Activated CD4-positive, alpha-beta T cell treated with anti-CD3 and anti-CD28 coated beads, Interleukin-2, amount 50 U/mL, for 48 hours (primary cell): ENCODE measurements around the gene HMGCL.
"Not testable (repeated sequence)": the region's sequence is repeated elsewhere in the genome, so short reads cannot be mapped to it uniquely, and the experiment has no call there.

Experiments
- DNase-seq, 2 experiments: peaks; one replicate each; pipeline ENCODE4 v3.0.0-alpha.2; 2020

HMGCL gene

DNA sequence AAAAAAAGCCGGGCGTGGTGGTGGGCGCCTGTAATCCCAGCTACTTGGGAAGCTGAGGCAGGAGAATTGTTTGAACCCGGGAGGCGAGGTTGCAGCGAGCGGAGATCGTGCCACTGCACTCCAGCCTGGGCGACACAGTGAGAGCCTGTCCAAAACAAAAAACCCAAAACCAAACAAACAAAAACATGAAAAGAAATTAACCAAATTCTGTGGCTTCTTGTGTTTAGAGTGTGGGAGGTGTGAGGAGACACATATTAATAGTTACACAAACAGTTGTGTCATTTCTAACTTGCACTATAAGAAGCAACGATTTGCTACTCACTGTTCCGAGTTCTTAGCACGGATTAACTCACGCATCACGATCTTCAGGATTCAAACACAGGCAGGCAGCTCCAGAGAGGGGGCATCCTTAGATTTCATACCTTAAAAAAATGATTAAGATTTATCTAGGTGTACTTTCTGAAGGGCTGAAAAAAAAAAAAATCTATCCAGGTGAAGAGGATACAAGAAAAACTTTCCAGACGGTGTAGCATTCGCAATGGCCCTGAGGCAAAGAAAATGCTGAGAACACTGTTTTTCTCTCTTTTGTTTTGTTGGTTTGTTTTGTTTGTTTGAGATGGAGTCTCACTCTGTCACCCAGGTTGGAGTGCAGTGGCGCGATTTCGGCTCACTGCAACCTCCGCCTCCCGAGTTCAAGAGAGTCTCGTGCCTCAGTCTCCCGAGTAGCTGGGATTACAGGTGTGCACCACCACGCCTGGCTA lies 713 bp upstream of the HMGCL start:
- DNase-seq, result no peak

DNA sequence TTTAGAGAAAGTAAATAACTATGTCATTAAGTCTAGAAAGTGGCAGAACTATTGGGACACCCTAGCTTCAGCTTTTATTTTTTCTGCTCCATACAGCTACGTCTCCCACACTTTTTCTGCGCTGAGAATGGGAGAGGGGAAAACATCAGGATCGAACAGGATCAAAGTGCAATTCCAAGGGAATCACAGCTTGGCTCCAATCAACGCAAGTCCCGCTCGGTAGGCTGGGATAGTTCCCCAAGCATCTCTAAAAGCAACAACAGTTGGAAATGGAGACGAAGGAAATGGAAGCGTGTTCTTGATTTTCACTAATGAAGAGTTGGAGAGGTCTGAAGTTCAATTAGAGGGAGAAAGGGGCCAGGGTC lies 536 bp downstream of the HMGCL start:
- no peak for DNase-seq

DNA sequence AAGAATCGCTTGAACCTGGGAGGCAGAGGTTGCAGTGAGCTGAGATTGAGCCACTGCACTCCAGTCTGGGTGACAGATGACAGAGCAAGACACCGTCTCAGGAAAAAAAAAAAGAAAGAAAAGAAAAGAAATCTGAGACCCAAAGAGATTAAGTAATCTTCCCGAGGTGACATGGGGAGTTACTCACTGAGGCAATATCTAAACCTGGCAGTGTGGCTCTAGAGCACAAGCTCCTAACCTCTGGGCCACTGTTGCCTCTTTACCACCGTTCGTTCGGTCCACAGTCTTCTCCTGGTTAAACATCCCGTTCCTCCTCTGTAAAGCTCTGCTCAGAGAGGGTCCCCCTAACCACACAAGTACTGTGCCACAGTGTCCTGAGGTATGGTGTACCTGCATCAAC lies 1.5 kb downstream of the HMGCL start:
- DNase-seq, result no peak

DNA sequence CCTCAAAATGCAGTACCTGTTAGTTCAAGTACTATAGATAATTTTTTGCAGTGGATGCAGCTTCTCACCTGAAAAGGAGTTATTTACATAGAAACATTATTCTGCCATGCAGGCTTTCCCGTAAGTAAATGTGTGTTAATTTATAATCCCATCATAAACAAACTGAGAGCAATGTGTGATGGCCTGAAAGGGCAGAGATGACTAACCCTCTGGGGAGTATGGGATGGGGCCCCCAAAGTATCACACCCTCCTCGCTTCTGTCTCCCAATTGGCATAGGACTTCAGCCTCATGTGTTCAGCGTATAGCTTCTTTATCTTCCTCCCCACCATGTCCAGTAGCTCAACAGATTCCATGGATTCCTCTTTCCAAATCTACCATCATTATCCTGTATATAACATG lies 7.6 kb downstream of the HMGCL start:
- no peak for DNase-seq

DNA sequence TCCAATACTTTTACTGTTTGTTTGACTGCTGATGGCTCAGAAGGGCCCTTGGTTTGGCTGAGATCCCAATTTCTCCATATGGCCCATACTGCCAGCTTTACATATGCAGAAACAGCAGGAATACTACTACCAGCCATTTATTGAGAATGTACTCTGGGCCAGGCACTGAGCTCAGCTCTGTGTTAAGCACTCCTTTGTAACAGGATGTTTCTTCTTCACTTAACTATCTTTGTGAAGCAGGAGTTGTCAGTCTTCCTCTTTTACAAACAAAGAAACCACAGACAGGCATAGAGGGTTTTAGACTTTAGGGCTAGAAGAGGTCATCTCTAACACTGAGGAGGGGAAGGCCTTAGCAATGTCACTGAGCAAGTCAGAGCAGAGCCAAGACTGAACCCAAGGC lies 8.3 kb downstream of the HMGCL start:
- no peak for DNase-seq

DNA sequence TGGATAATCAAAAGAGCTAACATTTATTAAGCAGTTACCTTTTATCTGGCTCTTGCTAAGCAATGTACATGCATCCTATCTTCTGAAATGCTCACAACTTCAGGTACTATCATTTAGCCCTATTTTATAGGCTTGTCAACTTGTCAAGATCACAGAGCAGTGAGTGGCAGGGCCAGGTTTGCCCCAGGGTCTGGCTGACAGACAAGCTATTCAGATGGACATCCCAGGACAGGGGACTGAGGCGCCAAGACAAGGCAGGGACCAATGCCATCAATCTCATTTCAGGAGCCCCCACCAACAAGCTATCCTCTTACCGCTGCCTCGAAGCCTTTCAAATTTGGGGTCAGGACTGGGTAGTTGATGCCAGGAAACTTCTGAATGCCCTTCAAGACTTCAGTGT lies 8.9 kb downstream of the HMGCL start:
- no peak for DNase-seq

DNA sequence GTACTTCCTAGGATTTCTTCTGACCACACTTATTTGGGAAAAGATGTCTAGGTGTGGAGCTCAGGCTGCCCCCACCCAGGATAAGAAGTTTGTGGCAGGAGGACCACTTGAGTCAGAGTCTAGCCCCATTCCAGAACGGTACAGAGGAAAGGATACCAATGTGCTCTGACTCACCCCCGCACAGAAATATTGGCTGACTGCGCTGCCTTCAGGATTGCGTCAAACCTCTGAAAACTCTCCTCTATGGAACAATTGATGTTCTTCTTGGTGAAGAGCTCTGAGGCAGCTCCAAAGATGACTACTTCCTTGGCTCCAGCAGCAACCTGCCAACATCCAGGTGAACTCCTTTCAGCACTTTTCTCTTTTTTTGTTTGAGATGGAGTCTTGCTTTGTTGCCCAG lies 11.2 kb downstream of the HMGCL start:
- no peak for DNase-seq

DNA sequence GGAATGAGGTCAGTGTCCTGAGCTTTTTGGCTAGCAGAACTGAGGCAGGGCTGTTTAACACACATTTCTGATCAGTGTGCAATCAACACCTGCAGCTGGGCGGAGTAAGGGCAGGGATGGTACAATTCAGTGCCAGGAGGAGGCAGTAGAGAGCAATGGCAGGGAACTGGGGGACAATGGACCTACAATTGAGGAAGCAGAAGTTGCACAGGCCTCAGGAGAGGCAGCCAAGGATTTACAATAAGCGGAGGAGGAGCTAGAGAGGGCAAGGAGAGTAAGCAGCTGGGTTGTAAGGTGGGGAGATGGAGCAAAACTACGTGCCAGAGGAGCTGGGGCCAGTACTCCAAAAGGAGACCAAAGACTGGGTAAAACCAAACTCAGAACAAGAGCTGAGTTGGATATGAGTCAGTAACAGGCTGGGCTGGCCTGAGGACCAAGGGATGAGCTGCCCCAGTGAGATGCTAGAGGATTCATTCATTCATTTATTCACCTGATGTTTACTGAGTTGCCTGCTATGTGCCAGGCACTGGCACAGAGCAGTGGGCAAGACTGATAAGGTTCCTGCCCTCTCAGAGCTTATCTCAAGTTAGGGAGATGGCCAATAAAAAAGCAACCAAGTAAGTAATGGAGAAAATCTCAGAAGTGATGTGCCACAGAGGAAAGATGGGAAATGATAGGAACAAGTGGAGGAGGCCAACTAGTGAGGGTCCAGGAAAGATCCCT lies 14.2 kb downstream of the HMGCL start:
- DNase-seq, result peak; percentile 59 to 71

DNA sequence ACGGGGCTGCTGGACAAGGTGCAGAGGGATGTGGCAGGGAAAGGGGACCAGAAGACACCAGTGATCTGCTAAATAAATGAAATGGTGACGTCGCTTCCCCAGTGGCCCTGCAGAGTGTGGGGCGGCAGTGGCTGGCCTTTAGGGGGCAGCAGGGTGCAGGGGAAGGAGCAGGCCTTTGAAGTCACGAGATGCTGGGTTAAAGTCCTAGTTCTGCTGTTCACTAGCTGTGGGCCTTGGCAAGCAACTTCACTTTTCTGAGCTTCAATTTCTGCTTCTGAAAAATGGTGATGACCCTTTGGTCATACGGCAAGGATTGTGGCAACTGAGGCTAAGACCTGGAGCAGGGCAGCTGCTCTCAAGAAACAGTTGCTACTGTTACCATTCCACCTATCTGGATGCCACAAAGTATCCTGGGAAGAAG lies 15.5 kb downstream of the HMGCL start:
- DNase-seq, result peak; percentile 82 to 87

DNA sequence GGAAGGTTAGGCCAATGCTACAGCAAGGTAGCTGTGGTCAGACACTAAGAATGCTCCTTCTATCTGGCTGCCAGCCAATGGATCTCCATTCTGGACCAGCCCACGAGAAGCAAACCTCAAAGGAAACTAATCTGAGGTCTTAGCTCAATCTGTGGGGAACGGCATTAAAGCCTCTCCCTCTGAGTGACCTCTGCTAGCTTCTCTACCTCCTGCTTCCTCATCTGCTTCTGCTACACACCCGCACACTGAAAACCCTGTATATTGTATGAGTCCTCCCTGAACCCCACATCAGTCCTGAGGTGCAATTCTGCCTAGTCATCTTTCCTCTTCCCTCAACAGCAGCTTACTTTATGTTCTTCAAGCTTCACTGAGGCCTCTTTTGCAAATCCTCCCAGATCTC lies 17.8 kb downstream of the HMGCL start:
- DNase-seq, result no peak

DNA sequence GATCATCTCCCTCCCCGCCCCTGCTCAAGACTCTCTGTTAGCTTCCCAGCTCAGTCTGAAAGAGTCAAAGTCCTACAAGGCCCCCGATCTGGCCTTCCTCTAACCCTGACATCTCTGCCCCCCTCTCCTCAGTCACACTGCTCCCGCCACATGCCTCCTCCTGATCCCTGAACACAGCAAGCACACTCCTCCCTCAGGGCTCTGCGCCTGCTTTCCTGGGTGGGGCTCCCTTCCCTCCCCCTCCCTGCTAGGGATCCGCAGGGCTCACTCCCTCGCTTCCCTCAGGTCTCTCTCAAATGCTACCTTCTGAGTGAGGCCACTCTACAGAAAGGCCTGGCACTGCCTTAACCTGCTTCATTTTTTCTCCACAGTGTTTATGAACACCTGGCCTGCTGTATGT lies 18.9 kb downstream of the HMGCL start:
- DNase-seq, result no peak

DNA sequence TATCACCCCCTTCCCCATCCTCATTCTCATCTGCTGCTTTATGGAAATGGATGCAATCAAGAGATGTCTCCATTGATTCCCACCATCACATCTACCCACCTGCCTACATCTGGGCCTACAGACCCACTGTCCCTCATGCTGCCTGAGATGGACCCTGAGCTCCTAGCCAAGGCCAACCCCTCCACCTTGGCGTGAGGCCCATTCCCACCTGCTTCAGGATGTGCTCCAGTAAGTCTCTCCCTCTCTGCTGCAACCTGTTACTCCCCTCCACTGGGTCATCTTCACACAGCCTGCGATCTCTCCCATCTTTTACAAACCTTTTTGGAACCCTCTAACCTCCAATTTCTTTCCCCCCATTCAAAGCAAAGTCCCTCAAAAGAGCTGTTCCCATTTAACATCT lies 20.2 kb downstream of the HMGCL start:
- no peak for DNase-seq

DNA sequence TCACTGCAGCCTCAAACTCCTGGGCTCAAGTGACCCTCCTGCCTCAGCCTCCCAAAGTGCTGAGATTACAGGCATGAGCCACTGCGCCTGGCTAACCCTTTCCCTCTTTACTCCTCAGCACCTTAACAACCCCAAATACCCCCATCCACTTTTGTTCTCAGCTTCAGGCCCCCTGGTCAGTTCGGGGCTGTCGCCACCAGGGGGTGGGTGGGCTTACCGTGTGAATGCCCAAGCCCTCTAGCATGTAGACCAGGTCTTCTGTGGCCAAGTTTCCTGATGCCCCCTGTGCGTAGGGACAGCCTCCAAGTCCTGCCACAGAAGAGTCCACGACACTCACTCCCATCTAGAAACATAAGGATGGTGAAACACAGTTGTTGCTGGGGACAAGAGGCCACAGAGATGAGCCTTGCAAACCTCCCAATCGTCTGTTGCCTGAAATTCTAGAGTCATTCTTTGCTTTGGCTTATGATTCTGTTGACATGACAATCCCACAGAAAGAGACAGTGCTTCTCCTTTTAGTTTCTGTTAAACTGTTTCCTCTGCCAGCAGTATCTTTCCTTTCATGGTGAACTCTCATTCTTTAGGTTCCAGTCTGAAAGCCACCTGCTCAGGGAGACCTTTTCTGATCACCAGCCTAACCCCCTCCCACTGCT lies 20.9 kb downstream of the HMGCL start:
- no peak for DNase-seq

DNA sequence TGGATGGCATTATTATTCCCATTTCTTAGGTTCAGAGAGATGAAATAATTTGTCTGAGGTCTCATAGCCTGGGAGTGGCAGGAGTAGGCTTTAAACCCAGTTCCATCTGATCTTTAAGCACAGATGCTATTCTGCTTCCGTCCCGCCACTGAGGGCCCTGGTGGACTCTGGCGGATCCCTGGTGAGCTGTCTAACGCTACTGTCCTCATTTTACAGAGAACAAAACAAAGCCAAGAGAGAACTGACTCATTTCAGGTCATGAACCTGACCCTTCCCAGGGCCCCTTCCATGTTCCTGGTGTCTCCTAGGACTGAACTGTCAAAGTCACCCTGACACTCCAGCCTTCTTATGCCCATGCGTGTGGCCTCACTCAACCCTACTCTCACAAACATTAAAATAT lies 21.6 kb downstream of the HMGCL start:
- no peak for DNase-seq

DNA sequence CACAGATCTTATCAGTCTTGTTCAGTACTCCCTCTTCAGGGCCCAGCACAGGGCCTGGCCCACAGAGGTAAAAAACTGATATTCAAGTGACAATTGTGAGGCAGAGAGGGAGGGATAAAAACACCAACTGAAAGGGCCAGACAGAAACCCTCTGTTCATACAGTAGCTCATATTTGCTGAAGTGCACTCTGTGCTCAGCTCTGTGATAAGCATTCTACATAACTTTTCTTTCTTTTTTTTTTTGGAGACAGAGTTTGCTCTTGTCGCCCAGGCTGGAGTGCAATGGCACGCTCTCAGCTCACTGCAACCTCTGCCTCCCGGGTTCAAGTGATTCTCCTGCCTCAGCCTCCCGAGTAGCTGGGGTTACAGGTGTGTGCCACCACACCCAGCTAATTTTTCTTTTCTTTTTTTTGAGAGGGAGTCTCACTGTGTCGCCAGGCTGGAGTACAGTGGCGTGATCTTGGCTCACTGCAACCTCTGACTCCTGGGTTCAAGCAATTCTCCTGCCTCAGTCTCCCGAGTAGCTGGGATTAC lies 22.4 kb downstream of the HMGCL start:
- not testable (repeated sequence) for DNase-seq

DNA sequence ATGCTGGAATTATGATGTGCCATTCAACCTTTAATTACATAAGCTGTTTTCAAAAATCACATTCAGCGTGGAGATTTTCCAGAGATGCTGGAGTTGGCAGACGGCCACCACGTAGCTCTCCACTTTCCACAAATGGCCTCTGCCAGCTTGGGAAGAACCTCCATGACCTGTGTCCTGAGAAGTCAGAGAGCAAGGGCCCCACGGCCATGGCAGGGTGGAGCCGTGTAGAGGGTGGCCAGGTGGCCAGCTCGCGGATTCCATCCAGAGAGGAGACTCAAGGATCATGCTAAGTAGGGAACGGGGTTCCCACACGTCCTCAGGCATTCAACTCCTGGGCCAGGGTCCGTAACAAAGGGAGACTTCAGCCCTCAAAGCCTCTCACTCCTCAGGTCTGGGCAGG lies 23.4 kb downstream of the HMGCL start:
- no peak for DNase-seq

DNA sequence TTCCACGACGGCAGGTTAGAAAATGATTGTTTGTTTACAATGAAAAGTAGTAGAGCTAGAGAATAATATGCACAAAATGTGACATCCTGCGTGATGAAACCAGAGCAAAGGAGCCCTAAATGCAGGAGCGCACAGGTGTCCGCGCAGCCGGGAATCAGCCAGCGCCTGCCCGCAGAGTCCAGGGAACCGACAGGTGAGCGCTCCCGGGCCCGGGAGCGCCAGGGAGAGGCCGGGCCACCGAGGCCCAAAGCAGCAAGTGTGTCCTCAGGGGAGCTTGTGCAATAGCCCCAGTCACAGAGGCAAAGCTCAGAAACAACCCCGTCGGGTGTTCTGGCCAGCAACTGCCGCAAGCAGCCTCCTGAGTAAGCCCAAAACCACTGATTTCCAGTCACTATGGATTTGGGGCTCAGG lies 23.9 kb downstream of the HMGCL start:
- DNase-seq, result no peak

DNA sequence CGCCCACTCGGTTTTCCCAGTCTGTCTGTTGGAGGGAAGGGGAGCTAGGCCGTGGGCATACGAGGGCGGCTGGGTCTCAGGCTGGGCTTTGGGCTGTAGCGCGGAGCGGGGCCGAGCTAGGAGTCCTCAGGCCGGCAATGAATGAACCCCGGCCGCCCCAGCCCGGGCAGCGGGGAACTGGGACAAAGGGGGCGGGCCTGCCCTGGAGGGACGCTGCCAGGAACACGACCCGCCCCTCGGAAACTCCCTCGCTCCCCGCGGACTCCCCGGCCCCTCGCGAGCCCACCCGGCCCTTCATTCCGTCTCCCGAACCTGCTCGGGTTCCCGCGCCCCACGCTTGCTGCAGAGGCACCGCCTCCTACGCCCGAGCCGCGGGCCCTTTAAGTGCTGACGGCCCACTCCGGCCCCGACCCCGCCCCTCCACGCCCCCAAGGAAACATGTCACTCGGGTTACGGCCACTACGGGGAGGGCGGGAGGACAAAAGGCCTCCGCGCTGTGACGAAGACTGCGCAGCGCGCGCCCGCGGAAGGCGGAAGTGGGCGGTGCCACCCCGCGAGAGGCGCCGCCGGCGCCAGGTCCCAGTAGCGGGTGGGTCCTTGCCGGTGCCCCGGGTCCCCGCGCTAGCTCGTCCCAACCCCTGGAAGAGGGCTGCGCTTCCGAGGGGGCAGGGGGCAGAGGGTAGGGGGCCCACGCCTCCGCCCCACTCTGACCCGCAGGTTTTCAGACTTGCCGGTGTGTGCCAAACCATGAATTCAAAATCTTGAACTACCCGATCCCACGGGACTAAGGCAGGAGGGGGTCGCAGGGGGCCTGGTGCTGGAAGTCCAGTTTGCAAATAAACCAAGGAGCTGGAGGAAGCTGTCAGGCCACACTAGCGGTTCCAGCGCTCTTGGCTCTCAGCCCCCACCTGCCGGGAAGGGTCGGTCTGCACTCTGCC lies 24.6 kb downstream of the HMGCL start, which contains the start of gene GALE:
Gene GALE, minus strand, starts transcription at position 355 of the 938 bp plus-strand sequence. CDS start 1,747 bp downstream, outside the sequence.
- peak; percentile 97 to 99 for DNase-seq

DNA sequence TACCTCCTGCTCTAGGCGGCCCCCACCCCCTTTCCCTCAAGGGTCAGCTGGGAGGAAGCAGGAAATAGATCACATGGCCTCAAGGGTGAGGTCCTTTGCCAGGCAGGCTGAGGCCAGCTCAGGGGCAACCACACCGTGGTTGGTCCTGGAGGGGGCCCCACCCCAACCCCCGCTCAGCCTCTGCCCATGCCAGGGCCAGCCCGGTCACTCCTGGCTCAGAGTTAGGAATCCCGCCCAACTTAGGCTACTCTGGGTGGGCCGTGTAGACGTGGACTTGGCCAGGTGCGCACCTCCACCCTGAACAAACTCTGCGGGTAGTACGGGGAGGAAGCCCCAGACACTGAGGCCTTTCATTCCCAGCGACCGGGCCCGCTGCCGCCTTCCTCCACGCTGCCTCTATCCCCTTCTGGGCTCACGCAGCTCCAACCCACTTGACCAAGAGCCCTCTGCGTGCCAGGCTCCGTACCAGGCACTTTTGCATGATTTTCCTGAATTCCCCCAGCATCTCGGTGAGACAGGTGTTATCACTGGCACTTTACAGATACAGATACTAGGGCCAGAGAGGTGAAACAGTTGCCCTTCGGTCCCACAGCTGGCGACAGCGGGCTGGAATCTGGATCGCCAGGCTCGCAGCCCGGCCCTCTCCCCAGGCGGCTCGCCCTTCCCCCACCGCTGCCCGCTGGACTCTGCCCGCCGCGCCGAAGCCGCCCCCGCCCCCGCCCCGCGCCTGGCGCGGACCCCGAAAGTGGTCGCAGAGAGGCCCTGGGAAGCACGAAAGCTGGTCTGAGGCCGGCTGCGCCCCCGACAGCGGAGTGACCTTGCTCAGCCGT lies 25.4 kb downstream of the HMGCL start:
- DNase-seq, result peak; percentile 57 to 58

DNA sequence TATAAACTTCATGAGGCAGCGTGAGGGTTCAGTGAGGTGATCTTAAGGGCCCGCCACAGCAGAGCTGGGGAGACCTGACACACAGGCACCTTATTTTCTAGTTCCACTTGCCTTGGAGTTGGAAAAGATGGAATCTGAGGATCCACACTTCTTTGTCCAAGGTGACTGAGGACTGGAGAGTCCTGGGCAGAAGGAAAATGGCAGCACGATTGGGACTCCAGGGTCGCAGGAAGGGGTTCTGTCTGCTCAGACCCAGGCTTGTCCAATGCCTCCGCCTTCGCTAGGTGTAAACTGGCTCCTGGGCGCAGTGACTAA lies 26.0 kb downstream of the HMGCL start:
- no peak for DNase-seq

DNA sequence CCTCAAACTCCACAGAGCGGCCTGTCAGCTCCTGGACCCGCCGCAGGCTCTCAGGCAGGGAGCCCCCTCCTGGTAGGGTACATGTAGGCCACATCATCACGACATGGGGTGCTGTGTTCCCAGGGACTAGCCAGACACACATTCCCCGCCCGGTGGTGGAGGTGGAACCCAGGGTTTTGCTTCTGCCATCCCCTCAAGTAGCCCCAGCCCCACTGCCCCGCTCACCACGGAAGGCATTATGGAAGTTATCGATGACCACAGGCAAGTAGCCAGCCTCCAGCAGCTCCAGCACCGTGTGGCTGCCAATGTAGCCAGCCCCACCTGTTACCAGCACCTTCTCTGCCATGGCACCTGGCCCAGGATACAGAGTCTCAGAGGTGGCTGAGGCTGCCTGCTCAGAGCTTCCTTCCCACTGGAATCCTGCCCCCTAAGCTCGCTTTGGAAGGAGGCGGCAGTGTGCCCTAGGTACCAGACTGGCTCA lies 26.5 kb downstream of the HMGCL start:
- peak in 1 of 2 experiments; percentile 29 for DNase-seq
